ENCODE data around the gene CD40. TPM values are rescaled to one million over a fixed set of nuclear protein-coding genes. Genes with fewer than 3 reads are reported as not detected.

The CD40 gene
- total RNA-seq, 6 experiments from 2014 or later: 8.8 to 11.7 (median 9.4) TPM

- WGBS (ENCODE audit: insufficient coverage, low coverage, low lambda C conversion rate, missing lambda C conversion rate): 40% methylated on average over 5 of the region's 6 CpGs
- TF ChIP-seq CTCF (IDR thresholded peaks at IDR 0.05): no peak
- no peak for TF ChIP-seq POLR2A (IDR thresholded peaks at IDR 0.05)
Observed at GRCh38 chr20:46157076-46157592, 39.0 kb downstream of the CD40 start.

GRCh38 chr20:46157625-46158024 is 39.5 kb downstream of the CD40 start:
- H3K9me3 ChIP-seq: no peaks in the 10 kb centered on the region
- H3K27ac ChIP-seq: no peak overlapping the region
- 38% methylated on average over 4 of the region's 7 CpGs for WGBS (ENCODE audit: insufficient coverage, low coverage, low lambda C conversion rate, missing lambda C conversion rate)
- H3K36me3 ChIP-seq: no peaks in the 10 kb centered on the region
- no peak for ATAC-seq
- TF ChIP-seq CTCF (IDR thresholded peaks at IDR 0.05) (no peak), POLR2A (IDR thresholded peaks at IDR 0.05) (no peak)
- no peaks in the 10 kb centered on the region for H3K4me1 ChIP-seq
- intact Hi-C loops (cut with DNase I): no loop called here
- H3K4me3 ChIP-seq: no peak overlapping the region
- no peaks in the 10 kb centered on the region for H3K27me3 ChIP-seq
- DNase-seq: no peak

More at GRCh38 chr20:46157076-46157592, 39.0 kb downstream of the CD40 start:
- Histone ChIP-seq H3K4me3 (no peak overlapping the region), H3K9me3 (no peaks in the 10 kb centered on the region), H3K4me1 (no peaks in the 10 kb centered on the region), H3K27ac (no peak overlapping the region), H3K36me3 (no peaks in the 10 kb centered on the region), H3K27me3 (no peaks in the 10 kb centered on the region)
- intact Hi-C loops (cut with DNase I): no loop called here
- no peak for ATAC-seq
- no peak for DNase-seq

GRCh38 chr20:46158476-46158987 is 40.4 kb downstream of the CD40 start:
- intact Hi-C loops (cut with DNase I): no loop called here
- no peaks in the 10 kb centered on the region for H3K27me3 ChIP-seq

GRCh38 chr20:46159101-46159897 is 41.2 kb downstream of the CD40 start:
- 55% methylated on average over 4 of the region's 7 CpGs for WGBS (ENCODE audit: insufficient coverage, low coverage, low lambda C conversion rate, missing lambda C conversion rate)
- H3K27me3 ChIP-seq: no peaks in the 10 kb centered on the region

More at GRCh38 chr20:46158476-46158987, 40.4 kb downstream of the CD40 start:
- TF ChIP-seq CTCF (IDR thresholded peaks at IDR 0.05) (no peak), POLR2A (IDR thresholded peaks at IDR 0.05) (no peak)
- Histone ChIP-seq H3K4me1 (no peaks in the 10 kb centered on the region), H3K9me3 (no peaks in the 10 kb centered on the region), H3K4me3 (no peak overlapping the region), H3K27ac (no peak overlapping the region), H3K36me3 (no peaks in the 10 kb centered on the region)
- ATAC-seq (no peak), DNase-seq (no peak)
- WGBS (ENCODE audit: insufficient coverage, low coverage, low lambda C conversion rate, missing lambda C conversion rate): 14% methylated on average over 4 of the region's 5 CpGs

More at GRCh38 chr20:46159101-46159897, 41.2 kb downstream of the CD40 start:
- H3K4me3 ChIP-seq: no peak overlapping the region
- intact Hi-C loops (cut with DNase I): no loop called here
- H3K9me3 ChIP-seq: no peaks in the 10 kb centered on the region
- ATAC-seq (no peak), DNase-seq (no peak)
- TF ChIP-seq CTCF (IDR thresholded peaks at IDR 0.05): no peak
- no peak for TF ChIP-seq POLR2A (IDR thresholded peaks at IDR 0.05)
- H3K36me3 ChIP-seq: no peaks in the 10 kb centered on the region
- H3K4me1 ChIP-seq: no peaks in the 10 kb centered on the region
- no peak overlapping the region for H3K27ac ChIP-seq
